ENCODE measurements around the gene SLC19A1. TPM values are rescaled to one million over a fixed set of nuclear protein-coding genes. Genes with fewer than 3 reads are reported as not detected.
A peak's percentile ranks its signal among the peaks of the same experiment; 100 is the strongest.

SLC19A1 gene
- total RNA-seq, 6 experiments from 2014 or later = 4.5 to 24.5 (median 15.7) TPM

DNA sequence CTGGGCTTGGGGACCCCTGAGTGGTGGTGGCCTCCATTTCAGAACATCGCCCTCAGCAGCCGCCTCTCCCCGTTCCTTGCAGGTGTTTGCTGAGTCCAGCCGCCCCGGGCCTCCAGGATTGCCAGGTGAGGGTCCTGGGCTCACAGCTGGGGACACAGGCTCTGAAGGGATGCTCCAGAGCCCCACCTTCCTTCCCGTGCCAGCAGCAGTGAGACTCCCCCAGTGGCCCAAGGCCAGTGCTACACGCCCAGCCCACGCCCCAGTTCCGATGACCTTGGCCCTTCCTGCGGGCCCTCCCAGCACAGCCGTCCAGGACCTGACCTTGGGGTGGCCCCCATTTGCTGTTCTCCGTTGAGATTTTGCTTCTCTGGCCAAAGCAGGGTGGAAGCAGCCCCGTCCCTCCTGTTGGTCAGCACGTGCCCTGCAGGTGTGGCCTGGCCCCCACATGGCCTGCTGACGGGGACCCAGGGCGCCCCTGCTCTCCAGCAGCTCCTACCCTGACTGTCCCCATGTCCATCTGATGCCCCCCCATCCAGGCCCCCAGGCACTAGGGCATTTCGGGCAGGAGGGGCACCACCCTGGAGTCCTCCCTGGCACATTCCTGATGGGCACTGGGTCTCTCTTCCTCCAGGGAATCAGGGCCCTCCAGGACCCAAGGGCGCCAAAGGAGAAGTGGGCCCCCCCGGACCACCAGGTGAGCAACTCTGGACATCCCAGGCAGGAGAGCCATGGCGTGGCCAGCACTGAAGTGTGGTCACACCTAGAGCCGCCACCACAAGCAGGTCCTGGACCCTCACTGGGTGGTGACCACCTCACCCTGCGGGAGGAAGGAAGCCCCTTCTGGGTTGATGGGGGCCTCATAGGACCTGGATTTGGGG is 45.0 kb downstream of the SLC19A1 start:
- intact Hi-C loops (cut with DNase I) = no loop called here
- DNase-seq (peak; percentile 17 to 49 (median 48)), ATAC-seq (peak in 1 of 4 donors; percentile 3)
- no peak for TF ChIP-seq POLR2A (IDR thresholded peaks at IDR 0.05)
- TF ChIP-seq, protein P1, sequence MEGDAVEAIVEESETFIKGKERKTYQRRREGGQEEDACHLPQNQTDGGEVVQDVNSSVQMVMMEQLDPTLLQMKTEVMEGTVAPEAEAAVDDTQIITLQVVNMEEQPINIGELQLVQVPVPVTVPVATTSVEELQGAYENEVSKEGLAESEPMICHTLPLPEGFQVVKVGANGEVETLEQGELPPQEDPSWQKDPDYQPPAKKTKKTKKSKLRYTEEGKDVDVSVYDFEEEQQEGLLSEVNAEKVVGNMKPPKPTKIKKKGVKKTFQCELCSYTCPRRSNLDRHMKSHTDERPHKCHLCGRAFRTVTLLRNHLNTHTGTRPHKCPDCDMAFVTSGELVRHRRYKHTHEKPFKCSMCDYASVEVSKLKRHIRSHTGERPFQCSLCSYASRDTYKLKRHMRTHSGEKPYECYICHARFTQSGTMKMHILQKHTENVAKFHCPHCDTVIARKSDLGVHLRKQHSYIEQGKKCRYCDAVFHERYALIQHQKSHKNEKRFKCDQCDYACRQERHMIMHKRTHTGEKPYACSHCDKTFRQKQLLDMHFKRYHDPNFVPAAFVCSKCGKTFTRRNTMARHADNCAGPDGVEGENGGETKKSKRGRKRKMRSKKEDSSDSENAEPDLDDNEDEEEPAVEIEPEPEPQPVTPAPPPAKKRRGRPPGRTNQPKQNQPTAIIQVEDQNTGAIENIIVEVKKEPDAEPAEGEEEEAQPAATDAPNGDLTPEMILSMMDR (IDR thresholded peaks at IDR 0.05) = no peak
- H3K4me3 ChIP-seq = no peak overlapping the region
- H3K9me3 ChIP-seq = no peaks in the 10 kb centered on the region
- 68% methylated on average over 3 of the region's 22 CpGs for WGBS (ENCODE audit: insufficient coverage, low coverage, low lambda C conversion rate, missing lambda C conversion rate)
- no peaks in the 10 kb centered on the region for H3K27me3 ChIP-seq
- H3K27ac ChIP-seq = no peak overlapping the region
- H3K4me1 ChIP-seq = no peaks in the 10 kb centered on the region
- peaks cover 0 to 68% (median 34%) of the 10 kb centered on the region in 4 donors for H3K36me3 ChIP-seq

DNA sequence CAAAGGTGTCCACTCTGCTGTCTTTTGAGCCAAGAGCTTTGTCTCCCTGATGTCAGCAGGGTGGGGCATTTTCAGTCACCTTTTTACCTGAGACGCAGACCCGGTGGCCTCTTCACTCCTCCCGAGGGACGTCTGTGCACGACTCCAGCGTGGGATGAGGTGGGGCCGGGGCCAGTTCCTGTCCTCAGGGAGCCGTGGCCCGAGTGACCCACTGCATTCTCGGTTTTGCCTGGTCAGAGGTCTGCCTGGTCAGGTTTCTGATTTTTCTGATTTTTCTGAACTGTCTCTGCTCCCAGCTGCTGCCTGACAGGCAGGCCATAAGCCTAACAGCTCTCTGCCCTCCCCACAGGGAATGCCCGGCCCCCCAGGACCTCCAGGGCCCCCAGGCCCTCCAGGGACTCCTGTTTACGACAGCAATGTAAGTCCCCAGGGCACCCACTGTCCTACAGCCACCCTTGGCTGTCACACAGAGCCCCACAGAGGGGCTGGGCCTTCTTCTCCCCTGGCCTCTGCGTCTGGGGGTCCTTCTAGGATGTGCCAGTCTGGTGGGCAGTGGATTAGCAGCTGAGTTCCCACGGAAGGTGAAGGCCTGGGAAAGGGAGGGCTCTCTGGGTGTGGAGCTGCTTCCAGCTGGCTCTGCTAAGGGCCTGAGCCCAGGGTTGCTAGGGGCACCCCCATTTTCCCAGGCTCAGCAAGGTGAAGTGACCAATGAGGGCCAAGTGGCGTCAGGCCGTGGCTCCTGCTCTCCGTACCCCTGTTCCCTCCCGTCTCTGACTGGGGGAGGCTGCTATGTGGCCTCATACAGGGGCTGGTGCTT is 45.9 kb downstream of the SLC19A1 start:
- peaks cover 0 to 75% (median 38%) of the 10 kb centered on the region in 4 donors for H3K36me3 ChIP-seq
- no peaks in the 10 kb centered on the region for H3K4me1 ChIP-seq
- ATAC-seq (no peak), DNase-seq (peak; percentile 22 to 47 (median 41))
- no peak overlapping the region for H3K27ac ChIP-seq
- WGBS (ENCODE audit: insufficient coverage, low coverage, low lambda C conversion rate, missing lambda C conversion rate) = 83% methylated on average over 1 of the region's 18 CpGs
- TF ChIP-seq, protein P1 (IDR thresholded peaks at IDR 0.05) = no peak
- no peak for TF ChIP-seq POLR2A (IDR thresholded peaks at IDR 0.05)
- intact Hi-C loops (cut with DNase I) = no loop called here
- H3K9me3 ChIP-seq = no peaks in the 10 kb centered on the region
- H3K27me3 ChIP-seq = no peaks in the 10 kb centered on the region
- H3K4me3 ChIP-seq = no peak overlapping the region

DNA sequence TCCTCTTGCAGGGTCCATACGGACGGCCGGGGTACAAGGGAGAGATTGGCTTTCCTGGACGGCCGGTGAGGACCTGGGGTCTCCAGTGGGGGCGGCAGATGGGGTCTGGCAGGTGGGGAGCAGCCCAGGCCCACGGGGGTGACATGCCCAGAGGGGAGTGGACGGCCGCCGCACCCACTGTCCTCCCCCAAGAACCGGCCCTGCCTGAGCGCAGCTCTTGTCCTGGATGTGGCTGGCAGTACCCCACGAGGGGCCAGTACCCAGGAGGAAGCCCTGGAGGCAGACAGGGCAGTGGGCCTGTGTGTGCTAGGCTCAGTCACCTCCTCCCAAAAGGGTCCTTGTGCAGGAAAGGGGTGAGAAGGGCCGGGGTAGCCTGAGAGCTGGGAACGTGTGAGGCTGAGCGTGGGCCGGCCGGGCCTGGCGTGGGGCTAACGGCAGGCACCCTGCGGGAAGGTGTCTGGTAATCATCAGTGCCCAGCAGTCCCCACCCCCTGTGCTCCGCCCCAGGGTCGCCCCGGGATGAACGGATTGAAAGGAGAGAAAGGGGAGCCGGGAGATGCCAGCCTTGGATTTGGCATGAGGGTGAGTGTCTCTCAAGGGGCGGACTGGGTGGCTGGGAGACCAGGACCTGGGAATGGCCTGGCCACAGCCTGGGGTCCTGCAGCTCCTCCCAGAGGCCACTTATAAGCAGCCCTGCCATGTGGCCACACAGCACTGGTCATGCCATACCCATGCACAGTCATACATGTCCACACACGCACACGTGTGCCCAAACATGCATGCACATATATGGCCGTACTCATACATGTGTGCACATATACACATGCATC is 47.2 kb downstream of the SLC19A1 start:
- H3K27ac ChIP-seq = no peak overlapping the region
- H3K9me3 ChIP-seq = no peaks in the 10 kb centered on the region
- H3K27me3 ChIP-seq = no peaks in the 10 kb centered on the region
- intact Hi-C loops (cut with DNase I) = no loop called here
- no peak overlapping the region for H3K4me3 ChIP-seq
- ATAC-seq (peak in 2 of 4 donors; percentile 5 to 8), DNase-seq (peak in 2 of 3 donors; percentile 19 to 59)
- WGBS (ENCODE audit: insufficient coverage, low coverage, low lambda C conversion rate, missing lambda C conversion rate) = 67% methylated on average over 14 of the region's 30 CpGs
- TF ChIP-seq, protein P1 (IDR thresholded peaks at IDR 0.05) = no peak
- TF ChIP-seq POLR2A (IDR thresholded peaks at IDR 0.05) = no peak
- no peaks in the 10 kb centered on the region for H3K4me1 ChIP-seq
- H3K36me3 ChIP-seq = peaks cover 0 to 85% (median 43%) of the 10 kb centered on the region in 4 donors

Measured in right lobe of liver (tissue), 6 donors.